ACC112 (cell line): ENCODE results near the gene ENO2.

Experiments
- H2AFZ ChIP-seq: fragments of 200-600 bp; sonication (generic); one replicate; pipeline ENCODE4 v1.6.0; 2017; ENCODE audit warnings: antibody characterized with exemption, low read length; ENCODE audit not compliant: unreplicated experiment
- H3K27ac ChIP-seq: fragments of 200-600 bp; sonication (generic); 2 replicates; pipeline ENCODE4 v1.5.1; 2014; ENCODE audit warnings: low read depth, mild to moderate bottlenecking, antibody characterized with exemption, low read length, moderate library complexity
- H3K27me3 ChIP-seq: fragments of 200-600 bp; sonication (generic); 2 replicates; pipeline ENCODE4 v1.6.1; 2014; ENCODE audit warnings: mild to moderate bottlenecking, antibody characterized with exemption, low read length, moderate library complexity, mixed read lengths; ENCODE audit not compliant: insufficient read depth
- H3K36me3 ChIP-seq: fragments of 200-600 bp; sonication (generic); 2 replicates; pipeline ENCODE4 v1.6.1; 2016; ENCODE audit warnings: mild to moderate bottlenecking, antibody characterized with exemption, low read length, moderate library complexity, mixed read lengths; ENCODE audit not compliant: insufficient read depth
- H3K4me1 ChIP-seq: fragments of 200-600 bp; sonication (generic); one replicate; pipeline ENCODE4 v1.6.1; 2016; ENCODE audit warnings: low read length, mixed read lengths; ENCODE audit not compliant: insufficient read depth, unreplicated experiment, control insufficient read depth
- H3K4me3 ChIP-seq: fragments of 200-600 bp; sonication (generic); 2 replicates; pipeline ENCODE4 v1.5.1; 2014; ENCODE audit warnings: mild to moderate bottlenecking, low read depth, low read length
- H3K79me2 ChIP-seq: fragments of 200-600 bp; sonication (generic); one replicate; pipeline ENCODE4 v1.6.0; 2016; ENCODE audit warnings: low read length; ENCODE audit not compliant: control insufficient read depth, unreplicated experiment, insufficient read depth

The ENO2 gene

GRCh38 chr12:6952121-6952862 lies 37.9 kb downstream of the ENO2 start:
- no peaks in the 10 kb centered on the region for H3K27me3 ChIP-seq
- H3K4me3 ChIP-seq, result no peak overlapping the region
- H3K27ac ChIP-seq, result no peak overlapping the region
- no peak overlapping the region for H2AFZ ChIP-seq
- no peaks in the 10 kb centered on the region for H3K36me3 ChIP-seq
- no peaks in the 10 kb centered on the region for H3K79me2 ChIP-seq
- H3K4me1 ChIP-seq, result no peaks in the 10 kb centered on the region

- Histone ChIP-seq H3K4me1 (no peaks in the 10 kb centered on the region), H3K79me2 (no peaks in the 10 kb centered on the region), H3K27me3 (no peaks in the 10 kb centered on the region), H3K27ac (no peak overlapping the region), H2AFZ (no peak overlapping the region), H3K36me3 (no peaks in the 10 kb centered on the region), H3K4me3 (no peak overlapping the region)
Observed at GRCh38 chr12:6952863-6953441, 38.6 kb downstream of the ENO2 start.

GRCh38 chr12:6953442-6954315 lies 39.3 kb downstream of the ENO2 start:
- H3K4me1 ChIP-seq, result no peaks in the 10 kb centered on the region
- no peaks in the 10 kb centered on the region for H3K27me3 ChIP-seq
- H3K36me3 ChIP-seq, result no peaks in the 10 kb centered on the region
- H3K27ac ChIP-seq, result no peak overlapping the region
- H3K4me3 ChIP-seq, result no peak overlapping the region
- no peak overlapping the region for H2AFZ ChIP-seq
- H3K79me2 ChIP-seq, result no peaks in the 10 kb centered on the region

DNA sequence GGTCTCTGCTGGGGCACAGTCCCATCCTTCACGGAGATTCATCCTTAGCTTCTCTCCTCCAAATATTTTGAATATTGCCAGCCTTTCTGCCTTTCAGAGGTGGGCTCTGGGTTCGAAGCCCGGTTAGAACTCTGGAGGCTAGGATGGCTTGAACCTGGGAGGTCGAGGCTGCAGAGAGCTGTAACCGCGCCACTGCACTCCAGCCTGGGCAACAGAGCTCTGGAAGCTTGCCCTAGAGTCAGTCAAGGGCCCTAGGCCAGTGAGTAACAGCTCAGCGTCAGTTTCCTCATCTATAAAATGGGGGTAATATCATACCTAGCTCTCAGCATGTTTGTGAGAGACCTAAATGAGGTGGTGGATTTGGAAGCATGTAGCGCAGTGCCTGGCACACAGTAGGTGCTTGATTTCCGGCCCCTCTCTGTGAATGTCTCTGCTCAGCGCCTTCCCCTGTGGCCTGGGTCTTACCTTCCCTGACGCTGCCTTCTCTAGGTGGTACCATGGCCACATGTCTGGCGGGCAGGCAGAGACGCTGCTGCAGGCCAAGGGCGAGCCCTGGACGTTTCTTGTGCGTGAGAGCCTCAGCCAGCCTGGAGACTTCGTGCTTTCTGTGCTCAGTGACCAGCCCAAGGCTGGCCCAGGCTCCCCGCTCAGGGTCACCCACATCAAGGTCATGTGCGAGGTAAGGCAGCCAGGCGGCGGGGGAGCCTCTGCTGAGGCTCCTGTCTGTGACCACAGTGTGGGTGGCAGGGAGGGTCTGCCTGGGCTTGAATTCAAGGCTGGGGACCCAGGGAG lies 40.1 kb downstream of the ENO2 start:
- Histone ChIP-seq H3K27me3 (no peaks in the 10 kb centered on the region), H2AFZ (no peak overlapping the region), H3K27ac (no peak overlapping the region), H3K4me3 (no peak overlapping the region), H3K79me2 (no peaks in the 10 kb centered on the region), H3K36me3 (no peaks in the 10 kb centered on the region), H3K4me1 (no peaks in the 10 kb centered on the region)

GRCh38 chr12:6955108-6956020 lies 41.0 kb downstream of the ENO2 start:
- Histone ChIP-seq H3K4me3 (no peak overlapping the region), H3K27ac (no peak overlapping the region), H3K4me1 (no peaks in the 10 kb centered on the region), H3K36me3 (no peaks in the 10 kb centered on the region), H3K27me3 (no peaks in the 10 kb centered on the region), H3K79me2 (no peaks in the 10 kb centered on the region), H2AFZ (no peak overlapping the region)

DNA sequence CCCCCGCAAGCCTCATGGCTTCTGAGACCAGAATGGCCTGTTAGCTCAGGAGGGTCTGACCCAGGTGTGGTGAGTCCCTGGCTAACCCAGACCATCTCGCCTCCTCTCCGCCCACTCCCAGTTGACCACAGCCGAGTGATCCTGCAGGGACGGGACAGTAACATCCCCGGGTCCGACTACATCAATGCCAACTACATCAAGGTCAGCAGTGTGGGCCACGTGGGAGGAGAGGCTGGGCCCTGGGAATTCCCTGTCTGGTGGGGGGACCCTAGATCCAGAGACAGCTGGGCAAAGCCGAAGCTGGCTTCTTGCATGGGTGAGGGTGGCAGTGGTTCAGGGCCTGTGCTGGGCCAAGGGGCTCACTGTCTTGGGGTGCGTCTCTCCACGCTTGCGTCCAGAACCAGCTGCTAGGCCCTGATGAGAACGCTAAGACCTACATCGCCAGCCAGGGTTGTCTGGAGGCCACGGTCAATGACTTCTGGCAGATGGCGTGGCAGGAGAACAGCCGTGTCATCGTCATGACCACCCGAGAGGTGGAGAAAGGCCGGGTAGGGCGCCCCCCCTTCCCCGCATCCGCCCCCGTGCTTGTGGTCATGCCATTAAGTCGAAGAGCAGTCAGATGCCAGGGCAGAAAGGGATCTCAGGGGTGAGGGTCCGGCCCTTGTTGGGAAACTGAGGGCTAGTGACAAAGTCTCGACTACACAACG lies 41.8 kb downstream of the ENO2 start:
- no peak overlapping the region for H3K4me3 ChIP-seq
- no peak overlapping the region for H2AFZ ChIP-seq
- H3K79me2 ChIP-seq, result no peaks in the 10 kb centered on the region
- no peaks in the 10 kb centered on the region for H3K36me3 ChIP-seq
- no peak overlapping the region for H3K27ac ChIP-seq
- peaks cover 4% of the 10 kb centered on the region for H3K4me1 ChIP-seq
- no peaks in the 10 kb centered on the region for H3K27me3 ChIP-seq

- Histone ChIP-seq H2AFZ (no peak overlapping the region), H3K36me3 (no peaks in the 10 kb centered on the region), H3K27ac (no peak overlapping the region), H3K79me2 (no peaks in the 10 kb centered on the region), H3K27me3 (no peaks in the 10 kb centered on the region), H3K4me3 (no peak overlapping the region), H3K4me1 (peaks cover 14% of the 10 kb centered on the region)
Observed at GRCh38 chr12:6957151-6957701, 42.8 kb downstream of the ENO2 start.

DNA sequence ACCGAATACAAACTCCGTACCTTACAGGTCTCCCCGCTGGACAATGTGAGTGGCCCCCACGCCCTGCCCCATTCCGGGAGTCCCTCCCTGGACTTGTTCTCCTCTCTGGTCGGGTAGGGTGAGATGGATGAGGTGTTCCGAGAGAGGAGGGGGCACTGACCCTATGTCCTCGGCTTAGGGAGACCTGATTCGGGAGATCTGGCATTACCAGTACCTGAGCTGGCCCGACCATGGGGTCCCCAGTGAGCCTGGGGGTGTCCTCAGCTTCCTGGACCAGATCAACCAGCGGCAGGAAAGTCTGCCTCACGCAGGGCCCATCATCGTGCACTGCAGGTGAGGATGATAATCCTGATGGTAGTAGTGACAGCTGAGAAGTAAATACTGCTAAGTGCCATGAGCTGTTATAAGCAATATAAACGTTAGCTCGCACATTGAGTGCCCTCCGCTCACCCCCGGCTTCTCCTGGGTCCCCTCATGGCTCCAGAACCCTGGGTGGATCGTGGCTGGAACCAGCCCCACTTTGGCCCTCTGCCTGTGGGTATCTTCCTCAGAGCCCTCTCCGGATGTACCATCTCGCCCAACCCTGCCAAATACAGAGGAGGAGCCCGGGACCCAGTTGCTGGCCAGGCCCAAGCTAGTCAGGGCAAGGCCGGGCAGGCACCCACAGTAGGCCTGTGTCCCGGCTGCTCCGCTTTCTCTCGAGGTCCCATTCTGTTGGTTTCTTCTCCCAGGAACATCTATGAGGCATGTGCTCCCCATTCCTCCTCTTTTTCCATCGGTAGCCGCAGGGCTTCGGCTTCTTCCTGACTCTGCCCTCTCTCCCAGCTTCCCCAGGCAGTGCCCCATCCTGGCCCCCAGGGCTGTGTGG lies 43.6 kb downstream of the ENO2 start:
- H3K4me3 ChIP-seq, result no peak overlapping the region
- H3K79me2 ChIP-seq, result no peaks in the 10 kb centered on the region
- H3K36me3 ChIP-seq, result no peaks in the 10 kb centered on the region
- H3K27me3 ChIP-seq, result no peaks in the 10 kb centered on the region
- H3K27ac ChIP-seq, result no peak overlapping the region
- H3K4me1 ChIP-seq, result peaks cover 19% of the 10 kb centered on the region
- H2AFZ ChIP-seq, result no peak overlapping the region
